ENCODE results near the gene GRPEL1. TPM values are rescaled to one million over a fixed set of nuclear protein-coding genes. Genes with fewer than 3 reads are reported as not detected.

Gene GRPEL1
- total RNA-seq, 1 experiment from 2014 or later = 78.2 TPM

GRCh38 chr4:7013175-7013574, 54.7 kb downstream of the GRPEL1 start:
- DNase-seq (ENCODE audit: low spot score) = no peak
- Histone ChIP-seq H3K36me3 (ENCODE audit: insufficient read depth, low read length, poor library complexity, severe bottlenecking) (peaks cover 32% of the 10 kb centered on the region), H3K9me3 (ENCODE audit: low read depth, low read length, poor library complexity, severe bottlenecking) (no peaks in the 10 kb centered on the region), H3K27me3 (replicated peaks; ENCODE audit: insufficient read depth, low read depth, low read length, poor library complexity) (no peaks in the 10 kb centered on the region), H3K4me3 (ENCODE audit: low read depth, low read length, poor library complexity, severe bottlenecking) (no peak overlapping the region), H3K4me1 (ENCODE audit: insufficient read depth, low read length, poor library complexity, severe bottlenecking) (no peaks in the 10 kb centered on the region), H3K27ac (ENCODE audit: low read depth, low read length, poor library complexity, severe bottlenecking) (no peak overlapping the region)
- ChIA-PET POLR2A (ENCODE audit: low non-redundant PET) (no interaction called here), CTCF (no interaction called here)
- TF ChIP-seq CTCF (conservative IDR thresholded peaks at IDR 0.05; ENCODE audit: low read depth, low read length) = no peak
- TF ChIP-seq EZH2 (IDR thresholded peaks at IDR 0.05; ENCODE audit: borderline replicate concordance, low read depth, low read length, poor library complexity, severe bottlenecking) = no peak
- intact Hi-C loops (cut with micrococcal nuclease; ENCODE audit: unreplicated experiment) = no loop called here
- no TSS peak for BruUV-seq (replicated peaks)

DNA sequence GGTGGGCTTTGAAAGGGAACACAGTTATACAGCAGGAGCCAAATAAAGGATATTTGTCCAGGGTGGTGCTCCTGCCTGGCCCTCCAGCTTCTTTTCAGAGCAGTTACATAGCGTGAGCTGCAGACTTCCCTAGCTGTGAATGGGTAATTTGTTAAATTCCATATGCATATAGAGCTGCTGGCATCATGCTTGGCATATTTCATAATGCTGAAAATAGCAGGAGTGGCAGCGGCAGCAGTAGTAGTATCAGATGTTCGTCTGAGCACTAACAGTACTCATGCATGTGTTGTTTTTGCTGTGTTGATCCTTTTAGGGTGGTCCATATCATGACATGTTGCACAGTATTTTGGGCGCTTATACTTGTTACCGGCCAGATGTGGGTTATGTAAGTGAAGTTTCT, 58.3 kb downstream of the GRPEL1 start:
- CTCF ChIA-PET = no interaction called here
- no peaks in the 10 kb centered on the region for H3K4me1 ChIP-seq (ENCODE audit: insufficient read depth, low read length, poor library complexity, severe bottlenecking)
- POLR2A ChIA-PET (ENCODE audit: low non-redundant PET) = no interaction called here
- DNase-seq (ENCODE audit: low spot score) = no peak
- BruUV-seq (replicated peaks) = no TSS peak
- H3K27ac ChIP-seq (ENCODE audit: low read depth, low read length, poor library complexity, severe bottlenecking) = no peak overlapping the region
- H3K9me3 ChIP-seq (ENCODE audit: low read depth, low read length, poor library complexity, severe bottlenecking) = no peaks in the 10 kb centered on the region
- TF ChIP-seq CTCF (conservative IDR thresholded peaks at IDR 0.05; ENCODE audit: low read depth, low read length) (no peak), EZH2 (IDR thresholded peaks at IDR 0.05; ENCODE audit: borderline replicate concordance, low read depth, low read length, poor library complexity, severe bottlenecking) (no peak)
- intact Hi-C loops (cut with micrococcal nuclease; ENCODE audit: unreplicated experiment) = no loop called here
- no peaks in the 10 kb centered on the region for H3K27me3 ChIP-seq (replicated peaks; ENCODE audit: insufficient read depth, low read depth, low read length, poor library complexity)
- H3K4me3 ChIP-seq (ENCODE audit: low read depth, low read length, poor library complexity, severe bottlenecking) = no peak overlapping the region
- H3K36me3 ChIP-seq (ENCODE audit: insufficient read depth, low read length, poor library complexity, severe bottlenecking) = peaks cover 32% of the 10 kb centered on the region

Other genes with a start within 250 kb of the GRPEL1 start
- gene TBC1D14, start 158.2 kb downstream of the GRPEL1 start, total RNA-seq (2021) = 44.3 and 46.0 TPM in 2 replicates
- 15.2 and 15.4 TPM in 2 replicates for gene TADA2B, start 24.7 kb downstream of the GRPEL1 start, total RNA-seq (2021)
- 0.04 and 0.06 TPM in 2 replicates for gene SORCS2, start 124.5 kb upstream of the GRPEL1 start, total RNA-seq (2021)